K562 (cell line): ENCODE data around the gene FRMD5.

Source experiments
- ARID2 ChIP-seq: fragments of 450-650 bp; IDR thresholded peaks from 2 replicates; pipeline ENCODE4 v1.6.1; 2017; ENCODE audit warnings: antibody characterized with exemption, mild to moderate bottlenecking
- CTCF ChIP-seq, 3 experiments: IDR thresholded peaks in 2 of 3; conservative IDR thresholded peaks in 1 of 3; 2 replicates each; pipeline ENCODE4 v1.5.1; 2011 to 2012; ENCODE audit warnings: low read length in 3 of 3, mild to moderate bottlenecking in 3 of 3, control low read depth in 2 of 3, improper control_type of control experiment in 1 of 3, inconsistent platforms in 1 of 3, low read depth in 1 of 3, mixed read lengths in 1 of 3, moderate library complexity in 1 of 3; ENCODE audit not compliant: insufficient read depth in 2 of 3

DNA sequence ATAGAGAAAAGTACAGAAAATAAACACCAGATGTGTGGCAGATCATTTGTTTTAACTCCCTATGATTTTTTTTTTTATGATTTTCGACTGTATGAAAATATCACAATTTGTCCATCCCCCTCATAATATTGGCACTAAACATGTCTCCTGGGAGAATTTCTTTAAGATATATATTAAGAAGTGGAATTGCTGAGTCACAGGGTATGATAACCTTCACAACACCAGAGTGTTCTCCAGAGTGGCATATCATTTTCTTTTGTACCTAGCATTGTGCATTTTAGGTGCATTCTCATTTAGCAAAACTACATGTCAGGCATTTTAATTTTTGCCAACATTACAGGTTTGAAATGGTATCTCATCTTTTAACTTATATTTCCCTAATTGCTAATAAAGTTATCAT, 170.9 kb downstream of the FRMD5 start:
- TF ChIP-seq CTCF (IDR thresholded peaks at IDR 0.05 in 2 of 3, conservative IDR thresholded peaks at IDR 0.05 in 1 of 3; ENCODE audit: insufficient read depth in 2 of 3, low read depth in 1 of 3, low read length in 3 of 3) (no peak), ARID2 (no peak)
